KBM-7 (cell line): ENCODE results near the gene C17orf114.

Experiments
- DNase-seq: peaks from one replicate; pipeline ENCODE4 v3.0.0-alpha.2; 2015
- in situ Hi-C: fragments of 300-500 bp; cut with MboI; formaldehyde crosslinking; loops from 2 replicates; pipeline ENCODE4 v1.14.3; 2020; ENCODE audit warnings: low sequenced_read_pairs, low pct_unique_long_range_greater_than_20kb, mixed read lengths

Gene C17orf114

DNA sequence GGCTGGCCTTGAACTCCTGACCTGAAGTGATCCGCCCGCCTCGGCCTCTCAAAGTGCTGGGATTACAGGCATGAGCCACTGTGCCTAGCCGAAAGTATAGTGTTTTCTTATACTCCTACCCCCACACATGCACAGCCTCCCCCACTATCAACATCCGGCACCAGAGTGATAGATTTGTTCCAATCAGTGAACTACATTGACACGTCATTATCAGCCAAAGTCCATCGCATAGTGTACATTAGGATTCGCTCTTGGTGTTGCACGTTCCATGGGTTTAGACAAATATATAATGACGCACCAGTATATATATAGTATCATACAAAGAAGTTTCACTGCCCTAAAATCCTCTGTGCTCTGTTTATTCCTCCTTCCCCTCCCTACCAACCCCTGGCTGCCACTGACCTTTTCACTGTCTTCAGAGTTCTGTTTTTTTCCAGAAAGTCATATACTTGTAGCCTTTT lies 42.3 kb downstream of the C17orf114 start:
- in situ Hi-C loops, result no loop called here
- no peak for DNase-seq

DNA sequence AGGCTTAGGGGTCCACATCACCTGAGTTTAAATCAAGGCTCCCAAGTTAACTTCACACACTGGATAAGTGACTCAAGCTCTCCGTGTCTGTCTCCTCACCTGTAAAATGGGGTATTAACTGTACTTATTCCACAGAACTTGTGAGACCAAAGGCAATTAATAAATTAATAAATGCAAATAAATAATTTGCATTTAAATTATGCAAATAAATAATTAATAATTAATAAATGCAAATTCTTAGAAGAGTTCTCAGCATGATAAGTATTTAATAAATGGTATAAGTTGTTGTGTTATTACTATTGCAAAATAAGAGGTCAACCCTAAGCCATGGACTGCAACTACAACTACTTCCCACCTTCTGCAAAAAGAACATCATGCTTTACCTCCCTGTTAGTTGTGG lies 48.7 kb downstream of the C17orf114 start:
- DNase-seq, result no peak
- in situ Hi-C loops, result no loop called here

DNA sequence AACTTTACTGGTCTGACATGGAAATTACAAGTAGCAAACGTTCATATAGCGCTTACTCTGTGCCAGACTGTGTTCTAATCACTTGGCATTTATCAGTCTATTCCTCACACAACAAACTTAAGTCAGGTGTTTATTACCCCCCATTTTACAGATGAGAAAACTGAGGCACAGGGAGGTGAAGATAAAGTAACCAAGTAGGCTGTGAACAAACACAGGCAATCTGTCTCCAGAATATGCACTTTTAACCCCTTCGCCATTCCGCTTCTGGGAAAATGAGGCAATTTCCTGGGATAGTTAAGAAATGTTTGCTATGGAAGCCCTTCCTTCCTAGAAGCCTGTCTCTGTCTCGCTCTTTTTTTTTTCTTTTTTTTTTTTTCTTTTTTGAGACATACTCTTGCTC lies 50.2 kb downstream of the C17orf114 start:
- no peak for DNase-seq
- in situ Hi-C loops, result no loop called here
